22Rv1 (cell line): ENCODE measurements around the gene ATP11A.
"Not testable (repeated sequence)": the region's sequence is repeated elsewhere in the genome, so short reads cannot be mapped to it uniquely, and the experiment has no call there.

Experiments
- ZFX ChIP-seq: fragments of 450-650 bp; IDR thresholded peaks from 2 replicates; pipeline ENCODE4 v1.6.1; 2017; ENCODE audit warnings: antibody characterized with exemption, borderline replicate concordance
- TF ChIP-seq, protein P1 (sequence below): fragments of 450-650 bp; IDR thresholded peaks from 2 replicates; pipeline ENCODE4 v1.5.1; 2017; ENCODE audit warnings: mild to moderate bottlenecking

DNA sequence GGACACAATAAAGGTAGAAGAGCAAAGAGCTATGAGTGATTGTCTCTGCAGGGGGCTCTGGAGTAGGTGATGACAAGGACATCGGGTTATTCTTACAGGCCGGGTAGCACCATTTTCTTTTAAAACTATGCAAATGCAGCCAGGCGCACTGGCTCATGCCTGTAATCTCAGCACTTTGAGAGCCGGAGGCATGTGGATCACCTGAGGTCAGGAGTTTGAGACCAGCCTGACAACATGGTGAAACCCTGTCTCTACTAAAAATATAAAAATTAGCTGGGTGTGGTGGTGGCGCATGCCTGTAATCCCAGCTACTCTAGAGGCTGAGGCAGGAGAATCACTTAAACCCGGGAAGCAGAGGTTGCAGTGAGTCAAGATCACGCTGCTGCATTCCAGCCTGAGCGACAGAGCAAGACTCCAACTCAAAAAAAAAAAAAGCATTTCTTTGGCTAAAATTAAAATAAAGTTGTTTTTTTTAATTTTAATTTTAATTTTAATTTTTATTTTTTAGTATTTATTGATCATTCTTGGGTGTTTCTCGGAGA lies 12.3 kb upstream of the ATP11A start:
- TF ChIP-seq, protein P1, sequence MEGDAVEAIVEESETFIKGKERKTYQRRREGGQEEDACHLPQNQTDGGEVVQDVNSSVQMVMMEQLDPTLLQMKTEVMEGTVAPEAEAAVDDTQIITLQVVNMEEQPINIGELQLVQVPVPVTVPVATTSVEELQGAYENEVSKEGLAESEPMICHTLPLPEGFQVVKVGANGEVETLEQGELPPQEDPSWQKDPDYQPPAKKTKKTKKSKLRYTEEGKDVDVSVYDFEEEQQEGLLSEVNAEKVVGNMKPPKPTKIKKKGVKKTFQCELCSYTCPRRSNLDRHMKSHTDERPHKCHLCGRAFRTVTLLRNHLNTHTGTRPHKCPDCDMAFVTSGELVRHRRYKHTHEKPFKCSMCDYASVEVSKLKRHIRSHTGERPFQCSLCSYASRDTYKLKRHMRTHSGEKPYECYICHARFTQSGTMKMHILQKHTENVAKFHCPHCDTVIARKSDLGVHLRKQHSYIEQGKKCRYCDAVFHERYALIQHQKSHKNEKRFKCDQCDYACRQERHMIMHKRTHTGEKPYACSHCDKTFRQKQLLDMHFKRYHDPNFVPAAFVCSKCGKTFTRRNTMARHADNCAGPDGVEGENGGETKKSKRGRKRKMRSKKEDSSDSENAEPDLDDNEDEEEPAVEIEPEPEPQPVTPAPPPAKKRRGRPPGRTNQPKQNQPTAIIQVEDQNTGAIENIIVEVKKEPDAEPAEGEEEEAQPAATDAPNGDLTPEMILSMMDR = not testable (repeated sequence)
- not testable (repeated sequence) for TF ChIP-seq ZFX
